Stimulated activated CD8-positive, alpha-beta memory T cell treated with anti-CD3 and anti-CD28 coated beads, Interleukin-4, amount 100 ng/mL, for 1 hour (primary cell): Measurements from ENCODE around the gene SLC35C1.

ENCODE experiments used
- DNase-seq, 2 donors: peaks; one replicate each; pipeline ENCODE4 v3.0.0-alpha.2; 2020; ENCODE audit warnings: low read depth in 2 of 2, low spot score in 1 of 2

SLC35C1 gene

DNA sequence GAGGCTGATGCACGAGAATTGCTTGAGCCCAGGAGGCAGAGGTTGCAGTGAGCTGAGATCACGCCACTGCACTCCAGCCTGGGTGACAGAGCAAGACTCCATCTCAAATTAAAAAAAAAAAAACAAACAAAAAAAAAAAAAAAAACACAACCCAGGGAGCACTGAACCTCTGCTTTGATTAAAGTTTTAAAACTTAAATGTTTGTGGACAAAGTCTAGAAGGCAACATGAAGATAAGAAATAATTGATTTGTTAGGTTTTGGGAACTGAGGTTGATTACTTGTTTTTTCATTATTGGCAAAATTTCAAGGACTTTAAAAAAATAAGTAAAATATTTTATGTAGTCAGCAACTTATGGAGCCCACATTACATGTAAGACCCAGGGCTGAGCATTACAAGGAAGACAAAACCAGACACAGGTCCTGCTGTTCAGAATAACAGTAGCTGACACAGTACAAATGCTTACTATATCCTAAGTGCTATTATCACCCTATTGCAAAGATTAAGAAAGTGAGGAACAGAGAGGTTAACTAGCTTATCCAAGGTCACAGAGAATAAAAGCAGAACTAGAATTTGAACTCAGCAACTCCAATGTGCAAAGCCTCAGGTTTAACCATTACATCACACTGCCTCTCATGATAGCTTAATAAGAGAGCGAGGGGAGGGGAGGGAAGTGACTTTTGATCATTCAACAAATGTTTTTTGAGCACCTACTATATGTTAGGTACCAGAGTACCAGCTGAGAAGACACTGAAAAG lies 40.1 kb downstream of the SLC35C1 start:
- DNase-seq: no peak

DNA sequence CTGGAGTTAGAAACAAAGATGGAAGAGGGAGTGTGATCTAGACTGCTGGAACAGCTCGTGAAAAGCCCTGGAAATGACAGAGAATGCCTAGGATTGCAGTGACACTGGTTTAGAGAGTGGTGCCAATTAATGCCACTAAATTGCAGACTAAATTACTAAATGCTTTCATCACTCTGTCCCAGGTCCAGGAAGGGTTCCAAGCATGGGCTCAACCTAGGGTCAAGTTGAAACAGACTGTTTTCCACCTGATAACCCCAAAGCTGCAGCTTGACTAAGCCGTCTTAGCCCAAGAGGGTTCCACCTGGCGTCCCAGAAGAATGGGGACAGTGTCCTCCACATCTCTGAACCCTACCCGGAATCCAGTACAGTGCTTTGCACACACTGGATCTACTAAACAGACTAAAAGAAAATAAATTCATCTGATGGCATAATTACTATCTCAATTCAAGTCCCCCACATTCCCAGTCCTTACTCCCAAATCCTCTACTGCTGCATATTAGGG lies 41.3 kb downstream of the SLC35C1 start:
- DNase-seq: no peak

DNA sequence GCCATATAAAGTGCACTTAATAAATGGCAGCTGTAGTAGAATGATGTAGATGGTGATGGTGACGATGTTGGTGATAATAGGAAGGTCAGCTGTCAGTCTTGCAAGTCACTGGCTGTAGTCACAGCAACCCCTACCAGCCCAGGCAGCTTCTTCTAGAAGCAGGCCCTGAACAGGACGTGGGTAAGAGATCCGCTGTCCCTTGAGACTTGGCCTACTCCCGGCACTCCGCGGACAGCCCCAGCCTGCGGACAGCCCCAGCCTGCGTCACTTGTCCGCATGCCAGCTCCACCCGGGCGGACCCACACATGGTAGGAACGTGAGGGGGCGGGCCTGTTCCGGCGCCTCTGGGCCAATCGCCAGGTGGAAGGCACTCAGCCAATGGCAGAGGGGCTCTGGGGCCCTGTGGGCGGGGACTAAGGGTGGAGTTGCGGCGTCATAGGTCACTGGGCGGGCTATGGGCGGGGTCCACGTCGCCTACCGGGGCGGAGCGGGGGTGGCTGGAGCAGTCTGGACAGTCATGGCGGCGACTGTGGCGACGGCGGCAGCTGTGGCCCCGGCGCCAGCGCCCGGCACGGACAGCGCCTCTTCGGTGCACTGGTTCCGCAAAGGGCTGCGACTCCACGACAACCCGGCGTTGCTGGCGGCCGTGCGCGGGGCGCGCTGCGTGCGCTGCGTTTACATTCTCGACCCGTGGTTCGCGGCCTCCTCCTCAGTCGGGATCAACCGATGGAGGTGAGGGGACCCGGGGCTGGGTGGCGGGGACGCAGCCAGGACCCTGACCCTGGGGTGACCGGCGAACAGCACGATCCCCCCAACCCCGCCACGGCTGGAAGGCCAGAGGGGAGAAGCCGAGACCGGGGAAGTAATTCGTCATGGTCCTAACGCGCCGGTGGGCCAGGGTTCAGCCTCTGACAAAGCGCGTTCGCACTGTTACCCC lies 42.3 kb downstream of the SLC35C1 start, which contains the start of gene CRY2:
Gene CRY2 (plus strand): TSS at position 502 of the 937 bp plus-strand sequence. CDS start 16 bp downstream, at position 518.
- DNase-seq: peak; percentile 96 to 98

DNA sequence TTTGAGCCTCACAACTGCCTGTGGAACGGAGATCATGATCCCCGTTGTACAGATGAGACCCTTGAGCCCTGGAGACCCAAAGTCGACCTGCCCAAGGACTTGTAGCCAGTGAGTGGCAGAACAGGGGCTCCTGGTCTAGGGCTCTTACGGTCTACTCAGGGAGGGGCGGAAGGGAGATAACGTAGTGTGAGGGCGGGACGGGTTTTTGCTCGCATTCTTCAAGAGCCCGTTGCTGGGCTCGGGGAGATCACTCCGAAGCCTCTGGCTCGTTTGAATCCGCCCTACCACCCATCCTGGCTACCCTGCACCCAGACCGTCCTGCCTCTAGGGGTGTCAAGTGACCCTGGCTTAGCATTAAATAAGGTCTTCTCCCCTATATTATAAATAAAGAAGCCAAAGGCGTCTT lies 43.0 kb downstream of the SLC35C1 start:
- DNase-seq: peak in 1 of 2 donors; percentile 1

DNA sequence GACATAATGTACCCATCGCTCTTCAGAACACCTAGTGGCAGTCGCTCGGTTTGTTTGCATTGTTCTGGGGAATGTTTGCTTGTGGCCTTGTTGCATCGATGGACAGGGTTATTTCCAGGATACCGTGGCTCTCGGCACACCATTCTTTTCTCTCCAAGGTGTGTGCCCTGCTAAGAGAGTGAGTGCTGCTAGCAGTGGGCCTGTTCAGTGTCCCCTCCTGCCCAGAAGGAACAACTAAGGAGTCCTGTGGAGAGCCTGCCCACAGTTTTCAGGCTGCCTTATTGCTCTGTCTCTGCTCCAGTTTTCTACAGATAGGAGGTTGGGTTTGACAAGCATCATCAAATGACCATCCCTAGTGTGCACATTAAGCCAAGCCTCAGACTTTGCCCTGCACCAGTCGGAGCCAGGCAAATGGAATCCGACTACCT lies 43.7 kb downstream of the SLC35C1 start:
- DNase-seq: no peak

DNA sequence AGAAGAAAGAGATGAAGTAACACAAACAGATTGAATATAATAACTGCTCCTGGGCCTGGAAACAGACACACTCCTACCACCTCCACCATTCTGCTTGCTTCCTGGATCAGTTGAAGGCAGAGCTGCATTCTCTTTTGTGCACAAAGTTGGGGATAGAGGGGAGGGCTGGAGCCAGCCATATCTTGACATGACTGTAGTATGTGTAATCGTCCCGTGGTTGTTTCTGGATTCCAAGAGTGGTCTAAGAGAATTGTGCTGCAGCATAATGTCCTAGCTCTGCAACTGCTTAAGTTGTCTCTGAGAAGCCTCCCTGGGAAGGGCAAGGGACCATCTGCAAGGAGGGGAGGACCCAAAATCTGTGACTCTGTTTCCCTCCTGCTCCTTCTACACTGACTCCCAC lies 45.5 kb downstream of the SLC35C1 start:
- DNase-seq: no peak

DNA sequence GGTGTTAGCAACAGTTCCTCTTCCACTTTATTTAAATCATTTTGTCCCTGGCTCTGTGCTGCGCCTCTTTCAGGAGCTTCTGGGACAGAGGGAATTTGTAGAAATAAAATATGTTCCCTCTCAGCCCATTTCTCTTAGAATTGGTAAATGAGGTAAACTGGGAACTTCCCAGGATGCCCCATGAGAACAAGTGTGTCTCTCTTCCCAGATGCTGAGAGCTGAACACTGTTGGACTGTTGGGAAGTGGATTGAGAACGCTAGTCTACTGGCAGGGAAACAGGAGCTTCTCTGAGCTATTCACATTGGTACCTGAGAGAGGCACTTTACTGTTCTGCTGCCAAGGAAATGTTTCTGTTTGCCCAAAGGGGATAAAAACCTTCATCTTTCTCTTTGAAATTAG lies 46.3 kb downstream of the SLC35C1 start:
- no peak for DNase-seq

DNA sequence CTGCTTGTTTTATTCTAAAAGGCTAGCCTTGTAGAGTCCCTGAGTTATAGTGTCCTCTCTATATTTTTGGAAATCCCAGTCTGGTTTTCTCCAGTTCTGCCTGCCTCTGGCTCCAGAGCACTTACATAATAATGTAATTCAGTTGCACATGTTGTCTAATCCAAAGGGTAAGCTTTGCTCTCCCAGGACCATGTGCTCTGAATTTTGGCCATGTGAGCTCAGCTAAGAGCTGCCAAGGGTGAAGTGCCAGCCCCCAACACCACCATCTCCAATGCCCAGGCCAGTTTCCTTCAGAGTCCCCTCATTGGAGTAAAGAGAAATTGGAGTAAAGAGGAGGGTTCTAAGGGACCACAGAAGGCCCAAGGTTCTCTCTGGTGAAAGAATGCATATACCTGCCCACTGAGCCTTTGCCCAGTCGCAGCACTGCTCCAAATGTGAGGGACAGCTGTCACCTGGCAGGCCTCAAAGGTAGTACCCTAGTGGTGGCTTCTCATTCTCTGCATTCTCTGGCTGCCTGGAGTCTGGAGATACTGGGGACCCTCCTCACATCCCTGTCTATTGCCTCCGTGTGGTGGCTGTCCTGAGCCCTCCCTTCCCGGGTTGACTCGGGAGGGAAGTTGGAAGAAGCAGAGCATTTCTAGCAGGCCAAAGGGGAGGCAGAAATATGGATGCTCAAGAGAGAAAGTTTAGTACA lies 47.2 kb downstream of the SLC35C1 start:
- DNase-seq: no peak

DNA sequence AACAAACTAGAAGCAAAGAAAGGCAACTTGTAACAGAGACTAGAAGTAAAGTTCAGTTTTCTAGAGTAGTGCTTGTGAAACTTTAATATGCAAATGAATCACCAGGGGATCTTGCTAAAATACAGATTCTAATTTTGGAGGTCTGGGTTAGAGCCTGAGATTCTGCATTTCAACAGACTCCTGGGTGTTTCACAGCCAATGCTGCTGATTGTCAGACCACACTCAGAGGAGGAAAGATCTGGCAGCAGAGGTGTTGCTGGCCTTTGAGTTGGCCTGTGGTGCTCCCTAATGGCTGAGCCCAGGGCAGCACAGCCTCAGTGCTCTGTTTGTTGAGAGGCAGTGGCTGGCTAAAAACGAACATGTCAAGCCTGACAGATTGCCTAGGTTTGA lies 47.8 kb downstream of the SLC35C1 start:
- no peak for DNase-seq

DNA sequence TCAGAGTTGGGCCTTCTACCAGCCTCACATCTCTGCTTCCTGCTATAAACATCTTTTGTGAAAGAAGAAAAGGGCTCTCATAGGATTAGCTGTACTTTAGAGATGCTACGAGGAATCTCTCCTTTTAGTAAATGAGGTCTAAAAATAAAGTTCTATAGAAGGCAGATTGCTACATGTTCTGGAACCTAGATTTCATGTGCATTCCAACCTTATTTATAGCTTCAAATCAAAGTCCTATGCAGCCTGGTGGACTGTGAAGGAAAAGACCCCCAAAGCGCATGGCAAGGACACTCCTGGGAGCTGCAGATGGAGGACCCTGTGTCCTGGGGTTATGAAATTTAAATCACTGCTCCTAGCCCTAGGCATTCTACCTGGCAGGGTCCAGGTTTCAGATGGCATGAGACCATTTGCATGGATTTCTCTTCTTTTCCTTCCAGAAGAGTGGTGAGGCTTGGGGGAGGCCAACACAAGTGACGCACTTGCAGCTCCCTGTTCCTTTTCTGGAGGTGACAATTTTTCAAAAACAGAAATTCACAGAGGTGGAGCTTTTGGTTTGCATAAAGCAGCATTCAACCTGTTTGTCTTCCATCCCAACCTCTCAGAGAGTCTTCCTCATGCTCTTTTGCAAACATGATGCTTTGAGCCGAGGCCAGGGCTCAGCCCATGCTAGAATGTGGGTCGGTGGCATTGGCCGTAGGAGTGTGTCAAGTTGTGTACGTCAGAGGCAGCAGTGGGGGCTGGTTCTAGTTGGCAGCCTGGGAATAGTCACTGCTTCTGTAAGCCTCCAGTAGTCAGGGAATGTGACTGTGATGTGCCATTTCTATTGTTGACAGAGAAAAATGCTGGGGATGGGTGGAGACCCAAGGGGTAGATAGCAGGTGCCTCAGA lies 48.6 kb downstream of the SLC35C1 start:
- no peak for DNase-seq

DNA sequence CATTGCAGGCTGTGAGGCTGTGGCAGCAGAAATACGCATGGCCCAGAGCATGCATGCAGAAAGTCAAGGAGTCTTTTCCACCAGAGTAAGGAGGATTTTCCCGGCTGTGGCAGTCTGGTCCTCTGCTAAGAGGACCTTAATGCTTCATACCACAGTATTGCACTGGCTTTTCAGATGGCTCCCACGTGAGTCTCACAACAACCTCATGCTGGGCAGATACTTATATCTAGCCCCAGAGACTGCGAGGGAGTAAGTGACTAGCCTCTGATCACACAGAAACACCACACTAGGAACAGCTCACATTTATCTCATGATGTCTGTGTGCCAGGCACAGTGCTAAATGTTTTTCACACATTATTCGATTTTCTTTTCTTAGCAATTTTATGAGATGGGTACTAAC lies 50.4 kb downstream of the SLC35C1 start:
- DNase-seq: no peak

DNA sequence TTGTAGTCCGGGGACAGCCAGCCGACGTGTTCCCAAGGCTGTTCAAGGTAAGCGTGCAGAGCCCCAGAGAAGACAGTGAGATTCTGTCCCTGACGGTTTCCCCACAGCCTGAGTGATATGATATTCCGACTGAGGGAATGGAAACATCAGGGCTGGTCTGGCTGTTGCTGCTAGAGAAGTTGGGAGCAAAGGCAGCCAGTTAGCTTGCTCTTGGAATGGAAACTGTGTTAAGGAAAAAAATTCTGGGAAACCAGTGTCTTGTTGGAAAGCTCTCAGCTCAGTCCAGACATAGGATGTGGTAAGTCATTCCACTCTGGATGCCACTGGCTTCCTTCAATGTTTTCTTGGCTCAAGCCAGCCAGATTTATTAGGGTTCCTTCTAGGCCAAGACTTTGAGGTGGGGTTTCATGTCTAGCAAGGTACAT lies 51.1 kb downstream of the SLC35C1 start:
- DNase-seq: no peak

DNA sequence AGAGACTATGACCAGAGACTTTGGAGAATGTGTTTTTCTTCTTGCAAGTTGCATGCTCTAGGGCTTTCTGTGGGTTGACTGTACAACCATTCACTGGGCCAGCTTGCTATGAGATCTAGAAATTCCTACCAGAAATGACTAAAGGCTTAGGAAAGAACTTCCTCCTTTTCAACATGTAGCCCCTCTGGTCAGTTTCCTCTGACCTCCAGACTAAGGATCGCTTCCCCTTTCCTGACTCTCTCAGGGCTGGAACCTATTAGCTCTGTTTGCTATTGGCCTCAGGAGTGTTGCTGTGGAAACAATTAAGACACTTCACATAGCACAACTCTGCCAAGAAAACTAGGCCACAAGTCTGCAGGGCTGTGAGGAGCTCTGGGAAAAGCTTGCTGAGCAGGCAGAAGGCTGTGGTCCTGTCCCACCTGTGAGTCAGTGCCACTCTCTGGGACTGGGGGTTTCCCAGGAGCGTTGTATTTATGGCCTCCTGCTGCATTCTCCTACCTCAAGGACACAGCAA lies 53.1 kb downstream of the SLC35C1 start:
- no peak for DNase-seq

DNA sequence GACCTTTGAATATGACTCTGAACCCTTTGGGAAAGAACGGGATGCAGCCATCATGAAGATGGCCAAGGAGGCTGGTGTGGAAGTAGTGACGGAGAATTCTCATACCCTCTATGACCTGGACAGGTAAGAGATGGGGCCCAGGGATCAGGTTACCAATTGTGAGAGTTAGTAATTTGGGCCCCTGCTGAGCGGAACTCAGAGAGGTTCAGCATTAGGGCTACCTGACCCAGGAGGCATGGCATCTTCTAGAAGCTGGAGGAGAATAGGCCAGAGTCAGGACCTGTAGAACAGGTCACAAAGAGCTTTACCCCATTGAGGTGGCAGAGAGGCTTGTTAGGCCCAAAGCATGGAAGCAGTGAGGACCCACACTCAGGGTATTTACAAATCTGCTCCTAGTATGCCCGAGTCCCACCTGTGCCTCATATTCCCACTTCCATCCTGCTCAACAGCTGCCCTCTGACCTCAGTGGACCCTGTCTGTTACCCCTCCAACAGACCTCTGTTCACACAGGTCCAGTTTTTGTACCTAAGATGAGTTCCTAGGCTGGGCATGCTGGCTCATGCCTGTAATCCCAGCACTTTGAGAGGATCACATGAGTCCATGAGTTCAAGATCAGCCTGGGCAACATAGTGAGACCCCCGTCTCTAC lies 53.9 kb downstream of the SLC35C1 start:
- no peak for DNase-seq

DNA sequence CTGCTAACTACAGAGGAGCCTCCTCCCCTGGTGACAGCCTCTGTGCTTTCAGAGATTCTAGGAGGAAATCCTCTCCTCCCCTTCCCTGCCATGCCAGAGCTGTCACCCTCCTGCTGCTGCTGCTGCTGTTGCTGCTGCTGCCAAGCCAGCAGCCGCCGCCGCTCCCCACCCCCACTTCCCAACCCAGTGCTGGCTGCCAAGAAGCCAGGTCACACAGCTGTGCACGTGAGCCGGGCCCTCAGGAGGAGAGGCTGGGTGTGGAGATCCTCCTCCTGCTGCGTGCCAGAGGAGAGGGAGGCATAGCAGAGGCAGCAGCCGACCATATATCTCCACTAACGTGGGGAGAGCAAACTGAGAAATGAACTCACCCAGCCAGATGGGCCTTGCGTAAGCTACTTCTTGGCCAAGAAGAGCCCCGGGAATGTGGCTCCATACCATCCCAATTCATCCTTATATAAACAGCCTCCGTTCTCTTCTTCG lies 54.8 kb downstream of the SLC35C1 start:
- no peak for DNase-seq

DNA sequence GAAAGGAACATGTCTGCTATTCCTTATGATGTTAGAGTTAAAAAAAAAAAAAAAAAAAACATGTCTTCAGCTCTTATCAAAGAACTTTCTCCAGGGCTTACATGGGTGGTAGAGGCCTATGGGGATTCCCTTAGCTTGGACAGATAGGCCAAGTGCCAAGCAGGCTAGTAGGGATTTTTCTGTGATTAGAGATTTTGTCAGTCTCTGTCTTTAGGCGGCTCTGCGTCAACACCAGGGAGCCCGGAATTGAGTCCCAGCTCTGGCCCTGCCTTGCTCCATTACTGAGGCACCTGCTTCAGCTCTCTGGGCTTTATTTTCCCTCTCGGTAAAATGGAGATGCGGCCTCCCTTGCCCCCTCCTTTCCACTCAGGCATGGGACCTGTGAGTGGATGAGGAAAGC lies 55.4 kb downstream of the SLC35C1 start:
- no peak for DNase-seq

DNA sequence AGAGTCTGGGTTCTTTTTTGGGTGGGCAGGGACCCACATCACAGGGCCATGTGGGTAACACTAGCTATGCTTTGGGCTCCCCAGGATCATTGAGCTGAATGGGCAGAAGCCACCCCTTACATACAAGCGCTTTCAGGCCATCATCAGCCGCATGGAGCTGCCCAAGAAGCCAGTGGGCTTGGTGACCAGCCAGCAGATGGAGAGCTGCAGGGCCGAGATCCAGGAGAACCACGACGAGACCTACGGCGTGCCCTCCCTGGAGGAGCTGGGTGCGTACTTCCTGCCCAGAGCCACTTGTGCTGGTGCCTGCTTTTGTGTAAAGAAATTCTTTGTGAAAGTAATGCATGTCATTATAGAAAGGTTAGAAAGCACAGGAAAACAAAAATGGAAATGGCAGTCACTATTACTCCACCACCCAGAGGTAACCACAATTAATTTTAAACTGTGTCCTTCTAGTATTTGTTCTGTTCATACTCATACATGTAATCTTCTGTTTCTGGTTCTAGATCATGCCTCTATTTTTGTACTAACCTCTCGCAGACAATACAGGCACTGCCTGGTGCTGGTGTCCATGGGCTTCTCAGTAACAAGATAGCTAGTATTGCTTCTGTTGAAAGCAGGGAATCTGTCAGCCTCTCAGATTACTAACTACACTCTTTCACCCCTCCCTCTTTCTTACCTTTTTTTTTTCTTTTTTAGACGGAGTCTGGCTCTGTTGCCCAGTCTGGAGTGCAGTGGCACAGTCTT lies 56.0 kb downstream of the SLC35C1 start:
- no peak for DNase-seq
